ENCODE data around the gene OCLN. TPM values are rescaled to one million over a fixed set of nuclear protein-coding genes. Genes with fewer than 3 reads are reported as not detected.
A peak's percentile ranks its signal among the peaks of the same experiment; 100 is the strongest.

Gene OCLN
- total and polyA plus RNA-seq, 2 donors from 2014 or later, result 13.5 to 127 TPM

GRCh38 chr5:69489246-69489645, 3.3 kb upstream of the OCLN start:
- no peaks in the 10 kb centered on the region for H3K36me3 ChIP-seq (ENCODE audit: control insufficient read depth in 2 of 3, insufficient read depth in 3 of 3, low read length in 3 of 3)
- peaks cover 0 to 6% (median 4%) of the 10 kb centered on the region in 3 donors for H3K4me1 ChIP-seq (ENCODE audit: control insufficient read depth in 2 of 3, insufficient read depth in 2 of 3, low read depth in 1 of 3, low read length in 3 of 3)
- intact Hi-C loops (cut with DNase I), result no loop called here
- no peak for DNase-seq
- no peak overlapping the region for H3K9ac ChIP-seq (ENCODE audit: low read length in 3 of 3)
- no peak for TF ChIP-seq CTCF (IDR thresholded peaks at IDR 0.05; ENCODE audit: borderline replicate concordance, extremely low read depth, insufficient read depth)
- no peak overlapping the region for H3K4me3 ChIP-seq (ENCODE audit: low read length in 3 of 3)
- H3K27ac ChIP-seq (ENCODE audit: low read depth in 2 of 2, low read length in 2 of 2), result no peak overlapping the region
- no peaks in the 10 kb centered on the region for H3K9me3 ChIP-seq (ENCODE audit: control insufficient read depth in 2 of 3, insufficient read depth in 1 of 3, low read length in 3 of 3)
- no peak for FAIRE-seq
- peaks cover 3% of the 10 kb centered on the region for H3K27me3 ChIP-seq (ENCODE audit: control insufficient read depth, insufficient read depth, low read length)

- H3K36me3 ChIP-seq (ENCODE audit: control insufficient read depth in 2 of 3, insufficient read depth in 3 of 3, low read length in 3 of 3), result no peaks in the 10 kb centered on the region
- H3K4me1 ChIP-seq (ENCODE audit: control insufficient read depth in 2 of 3, insufficient read depth in 2 of 3, low read depth in 1 of 3, low read length in 3 of 3), result peaks cover 0 to 6% (median 4%) of the 10 kb centered on the region in 3 donors
- no peak overlapping the region for H3K9ac ChIP-seq (ENCODE audit: low read length in 3 of 3)
- TF ChIP-seq CTCF (IDR thresholded peaks at IDR 0.05; ENCODE audit: borderline replicate concordance, extremely low read depth, insufficient read depth), result no peak
- H3K27me3 ChIP-seq (ENCODE audit: control insufficient read depth, insufficient read depth, low read length), result peaks cover 3% of the 10 kb centered on the region
- FAIRE-seq, result no peak
- no peak overlapping the region for H3K27ac ChIP-seq (ENCODE audit: low read depth in 2 of 2, low read length in 2 of 2)
- H3K9me3 ChIP-seq (ENCODE audit: control insufficient read depth in 2 of 3, insufficient read depth in 1 of 3, low read length in 3 of 3), result no peaks in the 10 kb centered on the region
- no peak overlapping the region for H3K4me3 ChIP-seq (ENCODE audit: low read length in 3 of 3)
- DNase-seq, result no peak
- intact Hi-C loops (cut with DNase I), result no loop called here
Observed at GRCh38 chr5:69491027-69491426, 1.6 kb upstream of the OCLN start.

GRCh38 chr5:69491838-69492390, 676 bp upstream of the OCLN start:
- H3K36me3 ChIP-seq (ENCODE audit: control insufficient read depth in 2 of 3, insufficient read depth in 3 of 3, low read length in 3 of 3), result no peaks in the 10 kb centered on the region
- peak overlapping the region; percentile 57 to 76 (median 75) for H3K4me3 ChIP-seq (ENCODE audit: low read length in 3 of 3)
- DNase-seq (peak in 1 of 5 donors; percentile 35), FAIRE-seq (no peak)
- H3K9me3 ChIP-seq (ENCODE audit: control insufficient read depth in 2 of 3, insufficient read depth in 1 of 3, low read length in 3 of 3), result no peaks in the 10 kb centered on the region
- no peak for TF ChIP-seq CTCF (IDR thresholded peaks at IDR 0.05; ENCODE audit: borderline replicate concordance, extremely low read depth, insufficient read depth)
- peak overlapping the region; percentile 34 to 84 (median 60) for H3K9ac ChIP-seq (ENCODE audit: low read length in 3 of 3)
- H3K27ac ChIP-seq (ENCODE audit: low read depth in 2 of 2, low read length in 2 of 2), result peak overlapping the region; percentile 92 to 96
- peaks cover 3% of the 10 kb centered on the region for H3K27me3 ChIP-seq (ENCODE audit: control insufficient read depth, insufficient read depth, low read length)
- intact Hi-C loops (cut with DNase I), result no loop called here
- H3K4me1 ChIP-seq (ENCODE audit: control insufficient read depth in 2 of 3, insufficient read depth in 2 of 3, low read depth in 1 of 3, low read length in 3 of 3), result peaks cover 0 to 6% (median 6%) of the 10 kb centered on the region in 3 donors
